SK-N-SH (cell line): ENCODE measurements around the gene SLC35F1. TPM values are rescaled to one million over a fixed set of nuclear protein-coding genes. Genes with fewer than 3 reads are reported as not detected.

ENCODE experiments used
- CTCF ChIA-PET: fragments of 300-600, 350-600 bp; formaldehyde crosslinking; extraction: SDS; loops from one replicate; lab custom pipeline; 2021; lab: Yijun Ruan, JAX
- POLR2A ChIA-PET: fragments of 350-600 bp; sonication (Branson Sonifier 250); formaldehyde crosslinking; extraction: SDS; loops from one replicate; lab custom pipeline; 2020; ENCODE audit warnings: antibody characterized with exemption, inconsistent platforms; lab: Yijun Ruan, JAX
- DNase-seq: peaks from one replicate; pipeline ENCODE4 v3.0.0; 2012
- H2AFZ ChIP-seq: fragments of 200-600 bp; sonication (generic); 2 replicates; pipeline ENCODE4 v1.8.1; 2016; ENCODE audit warnings: antibody characterized with exemption, mild to moderate bottlenecking, low read depth
- H3F3A ChIP-seq: fragments of 200-600 bp; sonication (generic); replicated peaks from 2 replicates; pipeline ENCODE3; 2016; ENCODE audit warnings: antibody characterized with exemption, mild to moderate bottlenecking; ENCODE audit not compliant: insufficient read depth
- H3K27ac ChIP-seq, 2 experiments: fragments of 200-500 bp in 1 of 2; fragments of 200-600 bp in 1 of 2; sonication (Bioruptor generic) in 1 of 2; sonication (generic), shearing (Covaris generic) in 1 of 2; 2 replicates each; pipeline versions ENCODE4 v1.5.1 to v1.6.1; 2014 to 2016; ENCODE audit warnings: low read depth in 2 of 2, inconsistent platforms in 1 of 2, low read length in 1 of 2, mild to moderate bottlenecking in 1 of 2, mixed read lengths in 1 of 2
- H3K27me3 ChIP-seq: fragments of 200-600 bp; sonication (generic), shearing (Covaris generic); 2 replicates; pipeline ENCODE4 v1.6.1; 2016; ENCODE audit warnings: mixed run types; ENCODE audit not compliant: insufficient read depth
- H3K36me3 ChIP-seq, 2 experiments: fragments of 200-500 bp in 1 of 2; fragments of 200-600 bp in 1 of 2; sonication (Bioruptor generic) in 1 of 2; sonication (generic) in 1 of 2; replicated peaks in 1 of 2; 2 replicates each; pipeline versions ENCODE3 to v1.5.1; 2014 to 2016; ENCODE audit warnings: low read length in 1 of 2, mild to moderate bottlenecking in 1 of 2; ENCODE audit not compliant: insufficient read depth in 2 of 2, control insufficient read depth in 1 of 2
- H3K4me1 ChIP-seq, 2 experiments: fragments of 200-500 bp in 1 of 2; fragments of 200-600 bp in 1 of 2; sonication (Bioruptor generic) in 1 of 2; sonication (generic), shearing (Covaris generic) in 1 of 2; 2 replicates each; pipeline versions ENCODE4 v1.5.1 to v1.6.1; 2014 to 2016; ENCODE audit warnings: low read depth in 1 of 2, low read length in 1 of 2, mixed run types in 1 of 2; ENCODE audit not compliant: insufficient read depth in 2 of 2, control insufficient read depth in 1 of 2
- H3K4me2 ChIP-seq: fragments of 200-600 bp; sonication (generic), shearing (Covaris generic); 2 replicates; pipeline ENCODE4 v1.6.1; 2017; ENCODE audit warnings: mixed run types
- H3K4me3 ChIP-seq, 2 experiments: fragments of 200-500 bp in 1 of 2; fragments of 200-600 bp in 1 of 2; sonication (Bioruptor generic) in 1 of 2; sonication (generic), shearing (Covaris generic) in 1 of 2; 2 replicates each; pipeline versions ENCODE4 v1.5.1 to v1.8.1; 2014 to 2016; ENCODE audit warnings: low read depth in 2 of 2, inconsistent platforms in 1 of 2, low read length in 1 of 2, mild to moderate bottlenecking in 1 of 2, mixed read lengths in 1 of 2, moderate library complexity in 1 of 2
- H3K79me2 ChIP-seq: fragments of 200-600 bp; sonication (generic); 2 replicates; pipeline ENCODE4 v1.8.1; 2017; ENCODE audit warnings: mild to moderate bottlenecking; ENCODE audit not compliant: insufficient read depth
- H3K9ac ChIP-seq: fragments of 200-600 bp; sonication (generic); 2 replicates; pipeline ENCODE4 v1.6.1; 2017; ENCODE audit warnings: mixed run types
- H3K9me2 ChIP-seq: fragments of 200-600 bp; sonication (generic); 2 replicates; pipeline ENCODE4 v1.6.1; 2017; ENCODE audit warnings: mixed run types
- H3K9me3 ChIP-seq: fragments of 200-600 bp; sonication (generic); 2 replicates; pipeline ENCODE4 v1.6.1; 2017; ENCODE audit warnings: mixed run types, mild to moderate bottlenecking, moderate library complexity
- H4K20me1 ChIP-seq: fragments of 200-600 bp; sonication (generic); 2 replicates; pipeline ENCODE4 v1.6.1; 2017; ENCODE audit warnings: mild to moderate bottlenecking, mixed run types; ENCODE audit not compliant: insufficient read depth
- FOXJ3 ChIP-seq: sonication (generic); formaldehyde crosslinking; IDR thresholded peaks from 2 replicates; pipeline ENCODE4 v1.5.1; 2020; ENCODE audit warnings: mild to moderate bottlenecking, missing genetic modification reagents
- FOXM1 ChIP-seq: IDR thresholded peaks from 2 replicates; pipeline ENCODE4 v1.4.0; 2012; ENCODE audit warnings: low read depth, mild to moderate bottlenecking
- GATA2 ChIP-seq: sonication (generic); formaldehyde crosslinking; IDR thresholded peaks from 2 replicates; pipeline ENCODE4 v1.5.0; 2020; ENCODE audit warnings: mild to moderate bottlenecking, missing genetic modification reagents
- MXI1 ChIP-seq: IDR thresholded peaks from 2 replicates; pipeline ENCODE4 v1.6.1; 2012; ENCODE audit warnings: mild to moderate bottlenecking, low read depth, low read length, improper control_type of control experiment
- NFIC ChIP-seq: IDR thresholded peaks from 2 replicates; pipeline ENCODE4 v1.4.0; 2012; ENCODE audit warnings: borderline replicate concordance
- POLR2AphosphoS5 ChIP-seq: IDR thresholded peaks from 2 replicates; pipeline ENCODE4 v1.6.1; 2012; ENCODE audit warnings: low read depth, low read length
- RCOR1 ChIP-seq: fragments of 150-350 bp; IDR thresholded peaks from 2 replicates; pipeline ENCODE4 v1.6.1; 2017; ENCODE audit warnings: antibody characterized with exemption, low read length
- RXRA ChIP-seq: IDR thresholded peaks from 2 replicates; pipeline ENCODE4 v1.4.0; 2012; ENCODE audit warnings: low read depth, mild to moderate bottlenecking, borderline replicate concordance
- TEAD4 ChIP-seq: IDR thresholded peaks from 2 replicates; pipeline ENCODE4 v1.4.0; 2012; ENCODE audit warnings: mild to moderate bottlenecking, borderline replicate concordance; ENCODE audit not compliant: insufficient read depth
- YY1 ChIP-seq: IDR thresholded peaks from 2 replicates; pipeline ENCODE4 v1.4.0; 2012; ENCODE audit warnings: low read depth, mild to moderate bottlenecking
- WGBS: methylation state at CpG from one replicate; pipeline ENCODE4 v1.1.6; 2017; ENCODE audit warnings: low lambda C conversion rate; 5-methylcytosine and 5-hydroxymethylcytosine counted together
- polyA plus RNA-seq, 3 experiments: library from polyadenylated mRNA; depleted of rRNA; stranded (reverse); fragments of >200 nt; gene quantifications; 2 replicates each; pipeline ENCODE4 v1.2.3, GENCODE V29; 2012
- TF ChIP-seq, protein P1 (sequence below): IDR thresholded peaks from 2 replicates; pipeline ENCODE4; 2012
- TF ChIP-seq, protein P2 (sequence below): fragments of 150-350 bp; IDR thresholded peaks from 2 replicates; pipeline ENCODE4 v1.6.1; 2016; ENCODE audit warnings: mild to moderate bottlenecking, low read depth, low read length
- TF ChIP-seq, protein P3 (sequence below): IDR thresholded peaks from 2 replicates; pipeline ENCODE4 v1.4.0; 2012; ENCODE audit warnings: low read depth
- TF ChIP-seq, protein P4 (sequence below): IDR thresholded peaks from 2 replicates; pipeline ENCODE4 v1.4.0; 2012; ENCODE audit warnings: low read depth, borderline replicate concordance
- TF ChIP-seq, protein P5 (sequence below): IDR thresholded peaks from 2 replicates; pipeline ENCODE4 v1.4.0; 2012; ENCODE audit warnings: low read depth, borderline replicate concordance
- TF ChIP-seq, protein P6 (sequence below): fragments of 150-350 bp; IDR thresholded peaks from 2 replicates; pipeline ENCODE4 v1.6.1; 2017; ENCODE audit warnings: antibody characterized with exemption, low read length, low read depth, borderline replicate concordance

Gene SLC35F1
- polyA plus RNA-seq, 1 of the 3 experiments (the other 2 are of a cell fraction), result under 0.01 TPM

DNA sequence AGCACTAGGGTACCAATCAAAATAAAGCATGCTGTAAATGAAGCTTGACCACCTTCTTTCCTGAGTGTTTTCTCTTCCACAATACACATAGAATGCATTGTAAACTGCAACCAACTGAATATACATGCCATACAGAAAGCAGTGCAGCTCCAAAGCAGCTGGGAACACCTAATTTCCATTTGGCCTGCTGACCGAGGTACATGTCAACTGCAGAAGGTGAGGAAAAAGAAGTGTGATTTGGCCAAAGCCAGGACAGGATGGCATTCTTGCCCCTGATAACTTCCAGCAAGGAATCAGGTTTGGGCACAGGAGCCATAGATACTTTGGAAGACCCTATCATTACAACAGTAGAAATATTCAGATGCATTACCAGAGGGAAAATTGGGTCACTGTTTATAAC, 258.4 kb downstream of the SLC35F1 start:
- Histone ChIP-seq H3K27ac (no peak overlapping the region), H3K4me1 (no peaks in the 10 kb centered on the region), H3K9ac (no peak overlapping the region), H2AFZ (no peak overlapping the region), H3K4me3 (no peak overlapping the region), H4K20me1 (no peaks in the 10 kb centered on the region), H3K36me3 (no peaks in the 10 kb centered on the region), H3F3A (no peaks in the 10 kb centered on the region), H3K79me2 (no peaks in the 10 kb centered on the region), H3K9me2 (no peaks in the 10 kb centered on the region), H3K9me3 (no peaks in the 10 kb centered on the region), H3K27me3 (no peaks in the 10 kb centered on the region), H3K4me2 (no peak overlapping the region)
- CTCF ChIA-PET, result no interaction called here
- POLR2A ChIA-PET, result no interaction called here
- DNase-seq, result no peak
- WGBS, result 0% methylated on average over 1 of the region's 1 CpG
- TF ChIP-seq, protein P1, sequence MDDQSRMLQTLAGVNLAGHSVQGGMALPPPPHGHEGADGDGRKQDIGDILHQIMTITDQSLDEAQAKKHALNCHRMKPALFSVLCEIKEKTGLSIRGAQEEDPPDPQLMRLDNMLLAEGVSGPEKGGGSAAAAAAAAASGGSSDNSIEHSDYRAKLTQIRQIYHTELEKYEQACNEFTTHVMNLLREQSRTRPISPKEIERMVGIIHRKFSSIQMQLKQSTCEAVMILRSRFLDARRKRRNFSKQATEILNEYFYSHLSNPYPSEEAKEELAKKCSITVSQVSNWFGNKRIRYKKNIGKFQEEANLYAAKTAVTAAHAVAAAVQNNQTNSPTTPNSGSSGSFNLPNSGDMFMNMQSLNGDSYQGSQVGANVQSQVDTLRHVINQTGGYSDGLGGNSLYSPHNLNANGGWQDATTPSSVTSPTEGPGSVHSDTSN, result no peak
- TF ChIP-seq YY1 (no peak), FOXM1 (no peak), POLR2AphosphoS5 (no peak)
- TF ChIP-seq, all 33 proteins: peak for 0

DNA sequence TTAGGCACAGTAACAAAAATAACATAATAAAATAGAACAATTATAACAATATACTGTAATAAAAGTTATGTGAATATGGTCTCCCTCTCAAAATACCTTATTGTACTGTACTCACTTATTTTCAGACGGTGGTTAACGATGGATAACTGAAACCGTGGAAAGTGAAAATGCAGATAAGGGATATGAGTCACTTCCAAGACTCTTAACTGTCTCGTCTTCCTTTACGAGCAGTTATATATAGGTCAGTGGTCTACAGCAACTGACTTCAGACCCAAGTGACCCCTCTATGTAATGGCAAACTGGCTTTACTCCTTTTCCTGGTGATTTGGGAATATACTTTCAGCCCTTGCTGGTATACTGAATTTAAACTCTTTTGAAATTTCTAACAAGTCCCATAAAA, 261.4 kb downstream of the SLC35F1 start:
- Histone ChIP-seq H3F3A (no peaks in the 10 kb centered on the region), H2AFZ (no peak overlapping the region), H3K9ac (no peak overlapping the region), H3K79me2 (no peaks in the 10 kb centered on the region), H3K4me1 (no peaks in the 10 kb centered on the region), H3K4me3 (no peak overlapping the region), H4K20me1 (no peaks in the 10 kb centered on the region), H3K9me2 (no peaks in the 10 kb centered on the region), H3K4me2 (no peak overlapping the region), H3K27ac (no peak overlapping the region), H3K27me3 (no peaks in the 10 kb centered on the region), H3K9me3 (no peaks in the 10 kb centered on the region), H3K36me3 (no peaks in the 10 kb centered on the region)
- WGBS, result 15% methylated on average over 5 of the region's 5 CpGs
- CTCF ChIA-PET, result no interaction called here
- POLR2A ChIA-PET, result no interaction called here
- TF ChIP-seq, protein P2, sequence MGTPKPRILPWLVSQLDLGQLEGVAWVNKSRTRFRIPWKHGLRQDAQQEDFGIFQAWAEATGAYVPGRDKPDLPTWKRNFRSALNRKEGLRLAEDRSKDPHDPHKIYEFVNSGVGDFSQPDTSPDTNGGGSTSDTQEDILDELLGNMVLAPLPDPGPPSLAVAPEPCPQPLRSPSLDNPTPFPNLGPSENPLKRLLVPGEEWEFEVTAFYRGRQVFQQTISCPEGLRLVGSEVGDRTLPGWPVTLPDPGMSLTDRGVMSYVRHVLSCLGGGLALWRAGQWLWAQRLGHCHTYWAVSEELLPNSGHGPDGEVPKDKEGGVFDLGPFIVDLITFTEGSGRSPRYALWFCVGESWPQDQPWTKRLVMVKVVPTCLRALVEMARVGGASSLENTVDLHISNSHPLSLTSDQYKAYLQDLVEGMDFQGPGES, result no peak
- TF ChIP-seq FOXM1, result no peak
- TF ChIP-seq MXI1, result no peak
- TF ChIP-seq YY1, result no peak
- TF ChIP-seq, protein P3, sequence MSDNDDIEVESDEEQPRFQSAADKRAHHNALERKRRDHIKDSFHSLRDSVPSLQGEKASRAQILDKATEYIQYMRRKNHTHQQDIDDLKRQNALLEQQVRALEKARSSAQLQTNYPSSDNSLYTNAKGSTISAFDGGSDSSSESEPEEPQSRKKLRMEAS, result no peak
- no peak for TF ChIP-seq POLR2AphosphoS5
- DNase-seq, result no peak

DNA sequence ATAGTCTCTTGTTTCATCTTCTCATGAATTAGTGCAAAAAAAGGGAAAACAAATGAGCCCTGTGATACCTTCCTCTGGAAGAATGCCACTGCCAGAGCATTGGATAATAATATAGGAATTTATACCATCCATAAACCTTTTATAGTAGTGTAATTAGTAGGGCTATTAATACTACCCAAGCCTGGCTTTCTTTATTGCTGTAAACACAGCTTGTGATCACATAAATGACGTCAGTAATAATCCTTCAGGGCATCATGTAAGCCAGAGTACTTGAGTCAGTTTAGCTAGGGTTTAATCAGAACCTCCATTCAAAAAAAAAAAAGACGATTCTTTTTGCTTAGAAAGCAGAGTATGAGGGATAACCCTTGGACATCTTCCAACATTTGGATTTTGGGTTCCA, 264.8 kb downstream of the SLC35F1 start:
- 3% methylated on average over 2 of the region's 2 CpGs for WGBS
- no peak overlapping the region for H3K4me2 ChIP-seq
- no peak overlapping the region for H3K9ac ChIP-seq
- no peaks in the 10 kb centered on the region for H3K4me1 ChIP-seq
- no peak overlapping the region for H2AFZ ChIP-seq
- no peaks in the 10 kb centered on the region for H3K9me2 ChIP-seq
- no peak for DNase-seq
- ChIA-PET POLR2A (no interaction called here), CTCF (no interaction called here)
- no peak overlapping the region for H3K27ac ChIP-seq
- no peaks in the 10 kb centered on the region for H4K20me1 ChIP-seq
- no peaks in the 10 kb centered on the region for H3K9me3 ChIP-seq
- no peaks in the 10 kb centered on the region for H3K27me3 ChIP-seq
- no peaks in the 10 kb centered on the region for H3K36me3 ChIP-seq
- no peaks in the 10 kb centered on the region for H3K79me2 ChIP-seq
- no peak overlapping the region for H3K4me3 ChIP-seq
- H3F3A ChIP-seq, result no peaks in the 10 kb centered on the region
- TF ChIP-seq, protein P4, sequence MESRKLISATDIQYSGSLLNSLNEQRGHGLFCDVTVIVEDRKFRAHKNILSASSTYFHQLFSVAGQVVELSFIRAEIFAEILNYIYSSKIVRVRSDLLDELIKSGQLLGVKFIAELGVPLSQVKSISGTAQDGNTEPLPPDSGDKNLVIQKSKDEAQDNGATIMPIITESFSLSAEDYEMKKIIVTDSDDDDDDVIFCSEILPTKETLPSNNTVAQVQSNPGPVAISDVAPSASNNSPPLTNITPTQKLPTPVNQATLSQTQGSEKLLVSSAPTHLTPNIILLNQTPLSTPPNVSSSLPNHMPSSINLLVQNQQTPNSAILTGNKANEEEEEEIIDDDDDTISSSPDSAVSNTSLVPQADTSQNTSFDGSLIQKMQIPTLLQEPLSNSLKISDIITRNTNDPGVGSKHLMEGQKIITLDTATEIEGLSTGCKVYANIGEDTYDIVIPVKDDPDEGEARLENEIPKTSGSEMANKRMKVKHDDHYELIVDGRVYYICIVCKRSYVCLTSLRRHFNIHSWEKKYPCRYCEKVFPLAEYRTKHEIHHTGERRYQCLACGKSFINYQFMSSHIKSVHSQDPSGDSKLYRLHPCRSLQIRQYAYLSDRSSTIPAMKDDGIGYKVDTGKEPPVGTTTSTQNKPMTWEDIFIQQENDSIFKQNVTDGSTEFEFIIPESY, result no peak
- TF ChIP-seq, protein P5, sequence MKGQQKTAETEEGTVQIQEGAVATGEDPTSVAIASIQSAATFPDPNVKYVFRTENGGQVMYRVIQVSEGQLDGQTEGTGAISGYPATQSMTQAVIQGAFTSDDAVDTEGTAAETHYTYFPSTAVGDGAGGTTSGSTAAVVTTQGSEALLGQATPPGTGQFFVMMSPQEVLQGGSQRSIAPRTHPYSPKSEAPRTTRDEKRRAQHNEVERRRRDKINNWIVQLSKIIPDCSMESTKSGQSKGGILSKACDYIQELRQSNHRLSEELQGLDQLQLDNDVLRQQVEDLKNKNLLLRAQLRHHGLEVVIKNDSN, result no peak
- TF ChIP-seq NFIC (no peak), RXRA (no peak), RCOR1 (no peak), TEAD4 (no peak), GATA2 (CRISPR knock-in tag) (no peak), FOXJ3 (CRISPR knock-in tag) (no peak)
- TF ChIP-seq, protein P6, sequence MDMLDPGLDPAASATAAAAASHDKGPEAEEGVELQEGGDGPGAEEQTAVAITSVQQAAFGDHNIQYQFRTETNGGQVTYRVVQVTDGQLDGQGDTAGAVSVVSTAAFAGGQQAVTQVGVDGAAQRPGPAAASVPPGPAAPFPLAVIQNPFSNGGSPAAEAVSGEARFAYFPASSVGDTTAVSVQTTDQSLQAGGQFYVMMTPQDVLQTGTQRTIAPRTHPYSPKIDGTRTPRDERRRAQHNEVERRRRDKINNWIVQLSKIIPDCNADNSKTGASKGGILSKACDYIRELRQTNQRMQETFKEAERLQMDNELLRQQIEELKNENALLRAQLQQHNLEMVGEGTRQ, result no peak
- TF ChIP-seq, protein P3, result no peak
